ENCODE measurements around the gene PLXDC2. TPM values are rescaled to one million over a fixed set of nuclear protein-coding genes. Genes with fewer than 3 reads are reported as not detected.

The PLXDC2 gene
- total RNA-seq, 1 donor = 3.2 TPM

DNA sequence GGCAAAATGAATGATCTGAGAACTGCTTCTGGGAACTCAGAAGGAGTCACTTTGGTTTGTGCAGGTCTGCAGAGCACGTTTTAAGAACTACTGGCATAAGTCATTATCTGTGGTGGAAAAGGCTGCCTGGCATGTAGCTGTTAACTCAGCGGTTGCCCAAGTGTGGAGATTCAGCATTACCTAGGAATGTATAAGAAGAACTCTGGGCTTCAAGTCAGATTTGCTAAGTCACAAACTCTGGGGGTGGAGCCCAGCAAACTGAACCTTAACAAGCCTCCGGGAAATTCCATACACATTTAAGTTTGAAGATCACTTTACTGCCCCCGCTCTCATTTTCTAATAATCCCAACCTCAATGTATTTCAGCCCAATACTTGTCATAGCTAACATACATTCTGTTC is 31.1 kb downstream of the PLXDC2 start:
- peak; percentile 13 for DNase-seq (ENCODE audit: low read depth)
- H3K4me3 ChIP-seq (ENCODE audit: low read depth, low read length) = no peak overlapping the region
- TF ChIP-seq, protein P1, sequence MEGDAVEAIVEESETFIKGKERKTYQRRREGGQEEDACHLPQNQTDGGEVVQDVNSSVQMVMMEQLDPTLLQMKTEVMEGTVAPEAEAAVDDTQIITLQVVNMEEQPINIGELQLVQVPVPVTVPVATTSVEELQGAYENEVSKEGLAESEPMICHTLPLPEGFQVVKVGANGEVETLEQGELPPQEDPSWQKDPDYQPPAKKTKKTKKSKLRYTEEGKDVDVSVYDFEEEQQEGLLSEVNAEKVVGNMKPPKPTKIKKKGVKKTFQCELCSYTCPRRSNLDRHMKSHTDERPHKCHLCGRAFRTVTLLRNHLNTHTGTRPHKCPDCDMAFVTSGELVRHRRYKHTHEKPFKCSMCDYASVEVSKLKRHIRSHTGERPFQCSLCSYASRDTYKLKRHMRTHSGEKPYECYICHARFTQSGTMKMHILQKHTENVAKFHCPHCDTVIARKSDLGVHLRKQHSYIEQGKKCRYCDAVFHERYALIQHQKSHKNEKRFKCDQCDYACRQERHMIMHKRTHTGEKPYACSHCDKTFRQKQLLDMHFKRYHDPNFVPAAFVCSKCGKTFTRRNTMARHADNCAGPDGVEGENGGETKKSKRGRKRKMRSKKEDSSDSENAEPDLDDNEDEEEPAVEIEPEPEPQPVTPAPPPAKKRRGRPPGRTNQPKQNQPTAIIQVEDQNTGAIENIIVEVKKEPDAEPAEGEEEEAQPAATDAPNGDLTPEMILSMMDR (IDR thresholded peaks at IDR 0.05; ENCODE audit: insufficient read depth, low read length) = no peak

DNA sequence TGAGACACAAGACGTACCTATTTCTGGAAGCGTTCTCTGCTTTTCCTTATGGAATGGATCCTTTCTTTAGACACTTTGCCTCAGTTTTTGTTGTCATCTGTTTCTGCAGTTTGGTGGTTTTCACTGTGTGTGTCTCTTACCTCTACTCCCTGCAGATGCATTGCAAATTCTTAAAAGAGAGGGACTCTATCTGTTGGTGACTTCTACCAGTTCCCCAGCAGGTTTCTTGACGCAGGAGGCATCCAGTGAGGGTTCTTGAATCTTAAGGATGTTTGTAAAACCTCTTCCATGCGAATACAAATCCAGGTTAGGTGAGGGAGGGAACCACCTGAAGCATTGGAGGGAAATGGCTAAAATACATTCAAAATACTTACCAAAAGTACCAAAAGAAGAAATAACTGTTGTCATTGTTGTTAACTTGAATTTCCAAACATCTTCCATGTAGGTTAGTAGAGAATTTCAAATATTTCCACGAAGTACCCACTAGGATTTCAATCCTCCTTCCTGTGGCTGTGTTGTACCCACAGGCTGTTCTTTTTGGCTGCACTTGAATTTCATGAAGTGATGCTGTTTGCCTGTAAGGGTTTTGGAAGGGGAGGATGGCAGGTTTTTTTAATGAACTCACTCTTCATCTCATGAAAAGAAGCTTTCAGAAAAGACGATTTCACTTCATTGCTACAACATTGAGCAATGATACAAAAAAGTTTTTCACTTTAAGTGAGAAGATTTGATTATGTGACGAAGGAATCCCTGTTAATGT is 32.2 kb downstream of the PLXDC2 start:
- no peak for DNase-seq (ENCODE audit: low read depth)
- no peak overlapping the region for H3K4me3 ChIP-seq (ENCODE audit: low read depth, low read length)
- TF ChIP-seq, protein P1 (IDR thresholded peaks at IDR 0.05; ENCODE audit: insufficient read depth, low read length) = no peak

DNA sequence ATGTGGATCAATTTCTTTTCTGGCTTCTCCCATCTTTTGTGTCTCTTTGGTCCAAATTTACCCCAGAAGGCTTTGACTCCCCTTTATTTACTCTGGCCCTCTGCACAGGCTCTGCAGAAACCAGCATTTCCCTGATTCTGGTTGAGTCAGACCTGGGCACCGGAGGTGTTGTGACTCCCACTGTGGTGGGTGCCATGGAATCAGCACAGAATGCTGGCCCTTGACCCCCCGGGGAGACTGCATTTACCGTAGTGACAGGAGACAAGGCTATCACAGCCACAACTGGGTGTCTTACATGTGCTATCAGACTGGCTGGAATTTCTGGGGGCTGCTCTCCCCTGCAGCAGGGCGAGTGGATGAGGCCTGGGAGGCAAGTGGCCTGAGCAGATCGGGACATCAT is 37.6 kb downstream of the PLXDC2 start:
- TF ChIP-seq, protein P1 (IDR thresholded peaks at IDR 0.05; ENCODE audit: insufficient read depth, low read length) = no peak
- no peak for DNase-seq (ENCODE audit: low read depth)
- no peak overlapping the region for H3K4me3 ChIP-seq (ENCODE audit: low read depth, low read length)

DNA sequence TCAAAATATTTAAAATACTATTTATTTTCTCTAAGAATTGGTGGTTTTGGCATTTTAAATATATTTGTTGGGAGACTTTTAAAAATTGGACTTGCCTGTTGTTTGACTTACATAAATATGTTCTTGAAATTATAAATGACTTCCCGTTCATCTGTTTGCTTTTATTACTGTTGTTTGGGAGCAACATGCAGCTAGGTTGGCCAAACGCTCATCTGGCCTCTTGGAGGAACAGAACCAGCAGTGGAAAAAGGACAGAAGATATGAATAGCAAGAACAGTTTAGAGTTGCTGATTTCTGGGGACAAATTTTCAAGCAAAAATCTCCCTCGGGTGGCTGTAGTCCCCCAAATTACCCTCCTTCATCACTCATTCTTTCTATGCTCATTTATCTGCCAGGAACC is 41.6 kb downstream of the PLXDC2 start:
- no peak overlapping the region for H3K4me3 ChIP-seq (ENCODE audit: low read depth, low read length)
- no peak for DNase-seq (ENCODE audit: low read depth)
- TF ChIP-seq, protein P1 (IDR thresholded peaks at IDR 0.05; ENCODE audit: insufficient read depth, low read length) = no peak

DNA sequence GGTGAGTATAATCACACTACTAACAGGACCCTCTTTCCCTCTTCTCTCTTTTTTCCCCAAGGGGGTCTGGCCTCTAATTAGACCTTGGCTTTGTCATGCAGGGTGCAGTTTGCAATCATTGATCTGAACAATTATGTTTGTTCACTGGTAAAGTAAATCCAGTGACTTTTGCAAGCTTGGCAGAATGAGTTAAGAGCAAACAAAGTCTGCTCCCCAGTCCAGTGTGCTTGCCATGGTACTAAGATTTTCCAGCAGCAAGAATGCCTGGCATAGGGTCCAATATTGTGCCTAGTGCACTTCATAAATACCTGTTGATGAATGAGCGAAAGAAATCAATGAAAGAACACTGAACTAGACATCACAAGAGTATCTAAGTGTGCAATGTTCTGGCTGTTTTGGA is 43.9 kb downstream of the PLXDC2 start:
- TF ChIP-seq, protein P1 (IDR thresholded peaks at IDR 0.05; ENCODE audit: insufficient read depth, low read length) = no peak
- DNase-seq (ENCODE audit: low read depth) = no peak
- no peak overlapping the region for H3K4me3 ChIP-seq (ENCODE audit: low read depth, low read length)

DNA sequence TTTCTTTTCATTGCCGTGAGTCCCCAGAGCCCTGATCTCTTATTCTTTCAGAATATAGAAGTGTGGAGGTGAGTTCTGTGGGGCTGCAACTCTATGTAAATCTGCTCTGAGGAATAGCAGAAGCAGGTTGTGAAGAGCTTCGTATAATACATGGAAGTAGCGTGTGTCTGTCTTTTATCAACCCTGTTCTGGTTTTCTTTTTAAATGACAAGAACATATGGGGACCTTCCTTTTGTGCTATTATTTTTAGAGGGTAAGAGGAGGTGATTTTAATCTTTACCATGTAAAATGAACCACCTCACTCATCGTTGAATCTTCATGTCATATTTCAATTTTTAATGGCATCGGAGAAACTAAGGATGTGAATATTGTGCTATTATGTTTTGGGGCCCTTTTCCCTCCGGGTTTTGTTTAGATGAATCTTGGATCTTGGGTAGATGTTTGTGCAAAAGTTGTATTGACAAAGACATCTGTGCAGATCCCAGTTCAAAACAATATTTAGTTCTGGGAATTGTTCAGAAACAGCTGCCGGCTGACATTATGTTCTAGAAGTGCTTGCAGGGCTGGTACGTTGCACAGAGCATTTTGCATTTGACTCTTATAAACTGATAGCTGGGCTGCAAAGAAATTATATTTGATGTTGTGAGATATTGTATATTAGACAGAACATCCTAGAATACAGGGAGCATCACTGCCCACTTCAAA is 46.7 kb downstream of the PLXDC2 start:
- TF ChIP-seq, protein P1 (IDR thresholded peaks at IDR 0.05; ENCODE audit: insufficient read depth, low read length) = no peak
- DNase-seq (ENCODE audit: low read depth) = no peak
- no peak overlapping the region for H3K4me3 ChIP-seq (ENCODE audit: low read depth, low read length)

Data from fibroblast of the aortic adventitia (primary cell).